Measurements from ENCODE around the gene ENDOV. TPM values are rescaled to one million over a fixed set of nuclear protein-coding genes. Genes with fewer than 3 reads are reported as not detected.

ENDOV gene
- total RNA-seq, 1 donor from 2014 or later: 27.6 TPM

GRCh38 chr17:80486692-80487091, 71.7 kb downstream of the ENDOV start:
- no peak for DNase-seq

- no peak for DNase-seq
Measured at GRCh38 chr17:80487511-80487910, 72.5 kb downstream of the ENDOV start.

Other genes with a start within 250 kb of the ENDOV start
- 0.34 and 1.1 TPM in 2 replicates for gene CARD14, start 245.1 kb upstream of the ENDOV start, total RNA-seq
- 14.3 and 20.3 TPM in 2 replicates for gene SGSH, start 194.8 kb upstream of the ENDOV start, total RNA-seq
- 13.3 and 14.8 TPM in 2 replicates for gene SLC26A11, start 194.7 kb upstream of the ENDOV start, total RNA-seq
- gene RNF213, start 154.3 kb upstream of the ENDOV start, total RNA-seq: 111 and 162 TPM in 2 replicates
- gene NPTX1, start 61.4 kb downstream of the ENDOV start, total RNA-seq: under 0.01 and 0.23 TPM in 2 replicates
- 21.8 and 35.0 TPM in 2 replicates for gene RPTOR, start 129.7 kb downstream of the ENDOV start, total RNA-seq

Data from dermis blood vessel endothelial cell (primary cell).